Measurements from ENCODE around the gene COA6. TPM values are rescaled to one million over a fixed set of nuclear protein-coding genes. Genes with fewer than 3 reads are reported as not detected.

Gene COA6
- polyA plus RNA-seq, 1 donor (not counting 4 experiments of a cell fraction or from before 2014, with no cell fraction given): 36.0 TPM

GRCh38 chr1:234381699-234382555 is 8.7 kb downstream of the COA6 start:
- Histone ChIP-seq H3K4me2 (ENCODE audit: control insufficient read depth, extremely low read depth, insufficient read depth, low read depth, low read length) (no peak overlapping the region), H3K4me1 (ENCODE audit: control insufficient read depth, extremely low read depth, insufficient read depth, low read length) (no peaks in the 10 kb centered on the region), H3K9ac (ENCODE audit: control insufficient read depth, extremely low read depth, insufficient read depth, low read length) (no peak overlapping the region), H2AFZ (ENCODE audit: control insufficient read depth, low read length) (no peak overlapping the region), H3K36me3 (ENCODE audit: control insufficient read depth in 2 of 2, extremely low read depth in 1 of 2, insufficient read depth in 2 of 2, low read length in 2 of 2) (peaks cover 7 to 15% of the 10 kb centered on the region in 2 experiments), H3K27ac (ENCODE audit: control insufficient read depth, insufficient read depth, low read length) (no peak overlapping the region), H3K27me3 (ENCODE audit: control insufficient read depth, extremely low read depth, insufficient read depth, low read length) (no peaks in the 10 kb centered on the region), H4K20me1 (ENCODE audit: control insufficient read depth, extremely low read depth, insufficient read depth, low read length) (no peaks in the 10 kb centered on the region), H3K9me1 (ENCODE audit: control insufficient read depth, extremely low read depth, insufficient read depth, low read length) (no peaks in the 10 kb centered on the region), H3K4me3 (ENCODE audit: control insufficient read depth in 2 of 3, extremely low read depth in 1 of 3, insufficient read depth in 2 of 3, low read depth in 1 of 3, low read length in 3 of 3) (no peak overlapping the region), H3K9me3 (ENCODE audit: control insufficient read depth, low read depth, low read length) (no peaks in the 10 kb centered on the region), H3K79me2 (ENCODE audit: control insufficient read depth, insufficient read depth, low read length) (peaks cover 7% of the 10 kb centered on the region)
- TF ChIP-seq, protein P1, sequence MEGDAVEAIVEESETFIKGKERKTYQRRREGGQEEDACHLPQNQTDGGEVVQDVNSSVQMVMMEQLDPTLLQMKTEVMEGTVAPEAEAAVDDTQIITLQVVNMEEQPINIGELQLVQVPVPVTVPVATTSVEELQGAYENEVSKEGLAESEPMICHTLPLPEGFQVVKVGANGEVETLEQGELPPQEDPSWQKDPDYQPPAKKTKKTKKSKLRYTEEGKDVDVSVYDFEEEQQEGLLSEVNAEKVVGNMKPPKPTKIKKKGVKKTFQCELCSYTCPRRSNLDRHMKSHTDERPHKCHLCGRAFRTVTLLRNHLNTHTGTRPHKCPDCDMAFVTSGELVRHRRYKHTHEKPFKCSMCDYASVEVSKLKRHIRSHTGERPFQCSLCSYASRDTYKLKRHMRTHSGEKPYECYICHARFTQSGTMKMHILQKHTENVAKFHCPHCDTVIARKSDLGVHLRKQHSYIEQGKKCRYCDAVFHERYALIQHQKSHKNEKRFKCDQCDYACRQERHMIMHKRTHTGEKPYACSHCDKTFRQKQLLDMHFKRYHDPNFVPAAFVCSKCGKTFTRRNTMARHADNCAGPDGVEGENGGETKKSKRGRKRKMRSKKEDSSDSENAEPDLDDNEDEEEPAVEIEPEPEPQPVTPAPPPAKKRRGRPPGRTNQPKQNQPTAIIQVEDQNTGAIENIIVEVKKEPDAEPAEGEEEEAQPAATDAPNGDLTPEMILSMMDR (optimal IDR thresholded peaks at IDR 0.05 in 1 of 3, IDR thresholded peaks at IDR 0.05 in 1 of 3, conservative IDR thresholded peaks at IDR 0.05 in 1 of 3; ENCODE audit: extremely low read depth in 1 of 3, insufficient read depth in 2 of 3, low read length in 3 of 3): no peak
- no peak for TF ChIP-seq EZH2 (IDR thresholded peaks at IDR 0.05; ENCODE audit: low read length)
- FAIRE-seq (no peak), DNase-seq (ENCODE audit: low read depth, low spot score) (no peak)
- dilution Hi-C loops (cut with MboI; ENCODE audit: extremely low pct_ligation_motif_present, low sequenced_read_pairs): no loop called here

- dilution Hi-C loops (cut with MboI; ENCODE audit: extremely low pct_ligation_motif_present, low sequenced_read_pairs): no loop called here
- peaks cover 2 to 4% of the 10 kb centered on the region in 2 experiments for H3K36me3 ChIP-seq (ENCODE audit: control insufficient read depth in 2 of 2, extremely low read depth in 1 of 2, insufficient read depth in 2 of 2, low read length in 2 of 2)
- H3K9me3 ChIP-seq (ENCODE audit: control insufficient read depth, low read depth, low read length): no peaks in the 10 kb centered on the region
- no peaks in the 10 kb centered on the region for H4K20me1 ChIP-seq (ENCODE audit: control insufficient read depth, extremely low read depth, insufficient read depth, low read length)
- H2AFZ ChIP-seq (ENCODE audit: control insufficient read depth, low read length): no peak overlapping the region
- DNase-seq (ENCODE audit: low read depth, low spot score) (no peak), FAIRE-seq (no peak)
- no peak overlapping the region for H3K9ac ChIP-seq (ENCODE audit: control insufficient read depth, extremely low read depth, insufficient read depth, low read length)
- H3K27me3 ChIP-seq (ENCODE audit: control insufficient read depth, extremely low read depth, insufficient read depth, low read length): no peaks in the 10 kb centered on the region
- H3K9me1 ChIP-seq (ENCODE audit: control insufficient read depth, extremely low read depth, insufficient read depth, low read length): no peaks in the 10 kb centered on the region
- H3K79me2 ChIP-seq (ENCODE audit: control insufficient read depth, insufficient read depth, low read length): peaks cover 2% of the 10 kb centered on the region
- TF ChIP-seq, protein P1 (optimal IDR thresholded peaks at IDR 0.05 in 1 of 3, IDR thresholded peaks at IDR 0.05 in 1 of 3, conservative IDR thresholded peaks at IDR 0.05 in 1 of 3; ENCODE audit: extremely low read depth in 1 of 3, insufficient read depth in 2 of 3, low read length in 3 of 3): no peak
- no peak for TF ChIP-seq EZH2 (IDR thresholded peaks at IDR 0.05; ENCODE audit: low read length)
- H3K27ac ChIP-seq (ENCODE audit: control insufficient read depth, insufficient read depth, low read length): no peak overlapping the region
- no peak overlapping the region for H3K4me2 ChIP-seq (ENCODE audit: control insufficient read depth, extremely low read depth, insufficient read depth, low read depth, low read length)
- no peak overlapping the region for H3K4me3 ChIP-seq (ENCODE audit: control insufficient read depth in 2 of 3, extremely low read depth in 1 of 3, insufficient read depth in 2 of 3, low read depth in 1 of 3, low read length in 3 of 3)
- no peaks in the 10 kb centered on the region for H3K4me1 ChIP-seq (ENCODE audit: control insufficient read depth, extremely low read depth, insufficient read depth, low read length)
These were observed 12.9 kb downstream of the COA6 start for GRCh38 chr1:234386122-234386521.

Data from keratinocyte (primary cell).